Erythroblast (primary cell): ENCODE results near the gene RHEBL1.

ENCODE experiments used
- GATA1 ChIP-seq: IDR thresholded peaks from 2 replicates; pipeline ENCODE4 v1.6.1; 2011; ENCODE audit warnings: low read depth, mild to moderate bottlenecking, control low read depth, low read length, moderate library complexity
- POLR2A ChIP-seq: IDR thresholded peaks from 2 replicates; pipeline ENCODE4 v1.6.1; 2011; ENCODE audit warnings: mild to moderate bottlenecking, low read length

- TF ChIP-seq POLR2A (no peak), GATA1 (no peak)
Observed at GRCh38 chr12:49039421-49040363, 30.1 kb downstream of the RHEBL1 start.
